Upper lobe of right lung (tissue), 1 donor: ENCODE results near the gene NTNG2. TPM values are rescaled to one million over a fixed set of nuclear protein-coding genes. Genes with fewer than 3 reads are reported as not detected.
"Not testable (repeated sequence)": the region's sequence is repeated elsewhere in the genome, so short reads cannot be mapped to it uniquely, and the experiment has no call there.

Source experiments
- ATAC-seq: fragments of 200-7000 bp; cut with Tn5 transposase; one replicate; pipeline ENCODE4 v1.9.1; 2020; ENCODE audit warnings: mild to moderate bottlenecking, moderate library complexity
- DNase-seq: peaks from one replicate; pipeline ENCODE4 v3.0.0-alpha.2; 2020
- H3K27ac ChIP-seq: fragments of 200-600 bp; one replicate; pipeline ENCODE4 v1.8.0; 2022
- H3K27me3 ChIP-seq: fragments of 200-600 bp; one replicate; pipeline ENCODE4 v1.8.0; 2022; ENCODE audit warnings: mild to moderate bottlenecking
- H3K36me3 ChIP-seq: fragments of 200-600 bp; one replicate; pipeline ENCODE4 v1.8.0; 2022
- H3K4me1 ChIP-seq: fragments of 200-600 bp; one replicate; pipeline ENCODE4 v1.8.0; 2022
- H3K4me3 ChIP-seq: fragments of 200-600 bp; one replicate; pipeline ENCODE4 v1.8.0; 2022; ENCODE audit warnings: mild to moderate bottlenecking
- H3K9me3 ChIP-seq: fragments of 200-600 bp; one replicate; pipeline ENCODE4 v1.8.0; 2022
- CTCF ChIP-seq: fragments of 200-600 bp; IDR thresholded peaks from one replicate; pipeline ENCODE4 v1.8.0; 2022; ENCODE audit warnings: antibody characterized with exemption
- intact Hi-C: fragments of 100-400 bp; cut with DNase I; formaldehyde crosslinking; loops from one replicate; pipeline ENCODE4 v1.11.0; 2022
- total RNA-seq: library from RNA; stranded (reverse); fragmentation: NEBNext Ultra II Directional; extraction: Animal tissue kit (Norgen Biotek cat#: 25700); gene quantifications from one replicate; pipeline ENCODE4 v1.2.1, GENCODE V29; 2021
- donor health status: DM: no; HTN: yes; CAD: no; lungs with severe emphysema.

The NTNG2 gene
- total RNA-seq, 1 donor from 2014 or later: 7.6 TPM

- no peak overlapping the region for H3K4me3 ChIP-seq
- intact Hi-C loops: no loop called here
- DNase-seq: no peak
- no peaks in the 10 kb centered on the region for H3K9me3 ChIP-seq
- H3K27ac ChIP-seq: no peak overlapping the region
- TF ChIP-seq CTCF: no peak
- ATAC-seq: no peak
- no peaks in the 10 kb centered on the region for H3K36me3 ChIP-seq
- H3K4me1 ChIP-seq: peaks cover 6% of the 10 kb centered on the region
- H3K27me3 ChIP-seq: peaks cover 21% of the 10 kb centered on the region
Observed at GRCh38 chr9:132129535-132129934, 32.3 kb upstream of the NTNG2 start.

GRCh38 chr9:132134085-132134484 is 27.8 kb upstream of the NTNG2 start:
- H3K27ac ChIP-seq, H3K4me3 ChIP-seq, H3K36me3 ChIP-seq, intact Hi-C loops, DNase-seq, H3K9me3 ChIP-seq, ATAC-seq, H3K4me1 ChIP-seq: not testable (repeated sequence)
- H3K27me3 ChIP-seq: peaks cover 24% of the 10 kb centered on the region

GRCh38 chr9:132135456-132135855 is 26.4 kb upstream of the NTNG2 start:
- ATAC-seq (no peak), DNase-seq (no peak)
- Histone ChIP-seq H3K4me3 (no peak overlapping the region), H3K4me1 (no peaks in the 10 kb centered on the region), H3K36me3 (no peaks in the 10 kb centered on the region), H3K9me3 (no peaks in the 10 kb centered on the region), H3K27ac (no peak overlapping the region), H3K27me3 (peaks cover 28% of the 10 kb centered on the region)
- no peak for TF ChIP-seq CTCF
- intact Hi-C loops: no loop called here

DNA sequence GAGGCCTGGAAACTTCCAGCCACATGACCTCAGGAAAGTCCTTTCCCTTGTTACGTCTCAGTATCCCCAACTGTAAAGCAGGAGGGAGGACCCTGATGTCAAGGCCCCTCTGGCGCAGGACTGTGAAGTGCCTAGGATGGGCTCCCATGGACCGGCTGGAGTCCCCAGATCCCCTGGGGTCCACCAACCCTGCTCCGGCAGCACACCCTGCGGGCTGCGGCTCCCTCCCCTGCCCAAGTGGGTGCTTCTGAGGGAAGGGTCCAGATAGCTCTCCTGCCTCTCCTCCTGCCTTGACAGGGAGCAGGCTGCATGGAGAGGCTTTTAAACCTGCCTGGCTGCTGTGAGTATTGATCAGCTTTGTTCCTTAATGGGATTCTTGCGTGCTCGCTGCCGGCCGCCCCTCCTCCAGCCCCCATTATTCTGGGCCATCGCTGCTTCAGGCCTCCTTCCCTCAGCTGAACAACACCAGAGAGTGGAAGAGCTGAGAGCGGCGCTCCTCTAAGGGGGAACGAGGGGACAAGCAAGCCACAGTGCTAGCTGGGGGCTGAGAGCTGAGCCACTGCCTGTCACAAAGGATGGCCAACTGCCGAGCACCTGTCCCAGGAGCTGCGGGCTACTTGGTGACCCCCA is 25.6 kb upstream of the NTNG2 start:
- DNase-seq: no peak
- intact Hi-C loops: no loop called here

DNA sequence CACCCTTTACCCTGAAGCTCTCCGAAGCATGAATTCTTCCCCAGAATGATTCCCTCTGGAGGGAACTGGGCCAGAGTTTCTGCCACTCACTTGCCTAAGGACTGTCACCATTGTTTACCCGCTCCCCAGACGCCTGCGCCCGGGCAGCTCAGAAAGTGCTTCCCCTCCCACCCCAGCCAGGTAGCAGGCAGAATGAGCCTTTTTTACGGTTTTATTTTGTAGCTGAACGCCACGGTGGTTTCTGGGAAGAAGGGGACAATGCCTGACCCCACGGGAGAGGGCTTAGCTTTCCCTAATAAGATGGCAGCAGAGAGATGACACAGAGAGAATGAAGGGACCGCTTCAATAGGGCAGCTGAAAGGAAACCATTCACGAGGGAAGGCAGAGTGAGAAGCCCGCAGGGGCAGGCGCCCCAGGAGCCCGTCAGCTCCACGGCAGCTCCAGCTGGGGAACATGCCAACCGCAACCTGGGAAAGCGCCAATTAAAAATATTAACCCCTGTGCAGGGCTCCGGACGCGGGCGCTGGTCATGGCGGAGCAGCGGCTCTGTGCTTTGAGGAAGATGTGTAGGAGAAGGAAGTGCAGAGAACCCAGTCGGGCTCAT is 20.4 kb upstream of the NTNG2 start:
- ATAC-seq: peak; percentile 52
- peak overlapping the region; percentile 32 for H3K4me3 ChIP-seq
- no peaks in the 10 kb centered on the region for H3K36me3 ChIP-seq
- intact Hi-C loops: no loop called here
- H3K9me3 ChIP-seq: no peaks in the 10 kb centered on the region
- DNase-seq: no peak
- H3K27me3 ChIP-seq: peaks cover 49% of the 10 kb centered on the region
- H3K27ac ChIP-seq: no peak overlapping the region
- TF ChIP-seq CTCF: no peak
- peaks cover 3% of the 10 kb centered on the region for H3K4me1 ChIP-seq

More for the DNA sequence above, 25.6 kb upstream of the NTNG2 start:
- Histone ChIP-seq H3K4me3 (no peak overlapping the region), H3K27me3 (peaks cover 27% of the 10 kb centered on the region), H3K9me3 (no peaks in the 10 kb centered on the region), H3K36me3 (no peaks in the 10 kb centered on the region), H3K4me1 (no peaks in the 10 kb centered on the region), H3K27ac (no peak overlapping the region)
- no peak for TF ChIP-seq CTCF
- no peak for ATAC-seq

GRCh38 chr9:132141948-132142594 is 19.8 kb upstream of the NTNG2 start:
- peaks cover 3% of the 10 kb centered on the region for H3K4me1 ChIP-seq
- intact Hi-C loops: no loop called here
- no peak for TF ChIP-seq CTCF
- no peaks in the 10 kb centered on the region for H3K9me3 ChIP-seq
- no peaks in the 10 kb centered on the region for H3K36me3 ChIP-seq
- no peak overlapping the region for H3K27ac ChIP-seq
- peaks cover 48% of the 10 kb centered on the region for H3K27me3 ChIP-seq
- DNase-seq: no peak
- peak; percentile 62 for ATAC-seq
- peak overlapping the region; percentile 32 for H3K4me3 ChIP-seq
